GM12878 (cell line): ENCODE results near the gene XDH. TPM values are rescaled to one million over a fixed set of nuclear protein-coding genes. Genes with fewer than 3 reads are reported as not detected.

Experiments used
- ATAC-seq: fragments of 200-7000 bp; cut with Tn5 transposase; 3 replicates; pipeline ENCODE4 v1.9.1; 2020; ENCODE audit warnings: mild to moderate bottlenecking, moderate library complexity
- BruUV-seq: library from RNA; stranded (reverse); fragments of 400-500 nt; replicated peaks from 2 replicates; lab custom pipeline; 2021; lab: Mats Ljungman, UMichigan
- CTCF ChIA-PET: fragments of 300-600 bp; sonication (Branson Sonifier 250); formaldehyde crosslinking; extraction: SDS; loops from one replicate; lab custom pipeline; 2021; ENCODE audit warnings: inconsistent platforms; lab: Yijun Ruan, JAX
- POLR2A ChIA-PET: fragments of 350-600 bp; formaldehyde crosslinking; extraction: SDS; loops from one replicate; lab custom pipeline; 2021; ENCODE audit warnings: inconsistent platforms; lab: Charles Lee
- RAD21 ChIA-PET: fragments of 300-600 bp; sonication (Branson Sonifier 250); formaldehyde crosslinking; loops from one replicate; lab custom pipeline; 2023; ENCODE audit warnings: antibody characterized with exemption; ENCODE audit not compliant: unreplicated experiment; lab: Charles Lee
- SMC1A ChIA-PET: fragments of 300-600 bp; sonication (Branson Sonifier 250); formaldehyde crosslinking; loops from one replicate; lab custom pipeline; 2023; ENCODE audit not compliant: unreplicated experiment, uncharacterized antibody; lab: Charles Lee
- DNase-seq: peaks from one replicate; pipeline ENCODE4 v3.0.0-alpha.2; 2011; ENCODE audit warnings: low read depth, low spot score
- FAIRE-seq: peaks from 3 replicates; lab custom pipeline; 2011; peaks lifted over from hg19 to GRCh38; lab: Jason Lieb, UNC
- H2AFZ ChIP-seq: 2 replicates; pipeline ENCODE4 v1.6.0; 2011; ENCODE audit warnings: low read depth, low read length, control low read depth; ENCODE audit not compliant: control insufficient read depth
- H3K27ac ChIP-seq: 2 replicates; pipeline ENCODE4 v1.5.1; 2011; ENCODE audit warnings: control low read depth; ENCODE audit not compliant: control insufficient read depth, insufficient read depth
- H3K27me3 ChIP-seq, 2 experiments: replicated peaks in 1 of 2; 2 replicates each; pipeline versions ENCODE4 v1.6.0 to v1.6.1; 2011; ENCODE audit warnings: low read length in 1 of 2; ENCODE audit not compliant: control insufficient read depth in 2 of 2, insufficient read depth in 2 of 2
- H3K36me3 ChIP-seq, 2 experiments: 2 replicates each; pipeline ENCODE4 v1.5.1; 2011; ENCODE audit warnings: low read length in 1 of 2; ENCODE audit not compliant: control insufficient read depth in 2 of 2, insufficient read depth in 2 of 2
- H3K4me1 ChIP-seq: 2 replicates; pipeline ENCODE4 v1.6.1; 2011; ENCODE audit warnings: mild to moderate bottlenecking, low read length, moderate library complexity, mixed read lengths; ENCODE audit not compliant: control insufficient read depth, insufficient read depth
- H3K4me2 ChIP-seq: 2 replicates; pipeline ENCODE4 v1.6.0; 2011; ENCODE audit warnings: control low read depth; ENCODE audit not compliant: control insufficient read depth, insufficient read depth
- H3K4me3 ChIP-seq: fragments of 200-600 bp; sonication (generic); 2 replicates; pipeline ENCODE4 v1.5.1; 2016
- H3K79me2 ChIP-seq: 2 replicates; pipeline ENCODE4 v1.6.0; 2011; ENCODE audit warnings: low read length; ENCODE audit not compliant: control insufficient read depth, insufficient read depth
- H3K9ac ChIP-seq: 2 replicates; pipeline ENCODE4 v1.8.0; 2011; ENCODE audit warnings: low read length, control low read depth, mixed read lengths; ENCODE audit not compliant: control insufficient read depth, insufficient read depth
- H3K9me3 ChIP-seq: replicated peaks from 3 replicates; pipeline ENCODE4 v1.5.1; 2011; ENCODE audit warnings: mild to moderate bottlenecking, low read length; ENCODE audit not compliant: control insufficient read depth, insufficient read depth
- H4K20me1 ChIP-seq: 2 replicates; pipeline ENCODE4 v1.6.0; 2011; ENCODE audit not compliant: control insufficient read depth, insufficient read depth
- CEBPB ChIP-seq, 2 experiments: fragments of 150-350 bp in 1 of 2; IDR thresholded peaks; 2 replicates each; pipeline ENCODE4 v1.6.1; 2012 to 2014; ENCODE audit warnings: low read depth in 2 of 2, low read length in 2 of 2, borderline replicate concordance in 1 of 2, inconsistent platforms in 1 of 2
- EED ChIP-seq: sonication (generic); IDR thresholded peaks from 2 replicates; pipeline ENCODE4 v1.6.1; 2016; ENCODE audit warnings: antibody characterized with exemption, low read depth
- HDAC6 ChIP-seq: fragments of 200-600 bp; sonication (generic); IDR thresholded peaks from one replicate; pipeline ENCODE4 v1.8.0; 2017; ENCODE audit warnings: antibody characterized with exemption; ENCODE audit not compliant: unreplicated experiment
- IRF4 ChIP-seq: IDR thresholded peaks from 2 replicates; pipeline ENCODE4 v1.6.1; 2011; ENCODE audit warnings: low read depth, low read length
- SKIL ChIP-seq: fragments of 450-650 bp; IDR thresholded peaks from 2 replicates; pipeline ENCODE4 v1.6.1; 2017; ENCODE audit warnings: mild to moderate bottlenecking, low read depth, inconsistent platforms; ENCODE audit not compliant: poor library complexity, severe bottlenecking
- TAF1 ChIP-seq: IDR thresholded peaks from 2 replicates; pipeline ENCODE4 v1.6.1; 2011; ENCODE audit warnings: mild to moderate bottlenecking, low read depth, low read length, borderline replicate concordance
- TARDBP ChIP-seq: IDR thresholded peaks from 2 replicates; pipeline ENCODE4 v1.6.1; 2016; ENCODE audit warnings: borderline replicate concordance
- WGBS: methylation state at CpG from one replicate; pipeline ENCODE4 v1.1.6; 2016; ENCODE audit warnings: low lambda C conversion rate; ENCODE audit not compliant: insufficient replicate concordance, insufficient coverage; ENCODE audit errors: missing lambda C conversion rate; 5-methylcytosine and 5-hydroxymethylcytosine counted together
- in situ Hi-C: fragments of 300-500 bp; cut with MboI; formaldehyde crosslinking; loops from 9 replicates; pipeline ENCODE4 v1.14.3; 2018; ENCODE audit warnings: mixed read lengths
- intact Hi-C: fragments of 100-400 bp; cut with micrococcal nuclease; formaldehyde crosslinking; loops from one replicate; pipeline ENCODE4 v1.14.2; 2022; ENCODE audit not compliant: unreplicated experiment
- polyA plus RNA-seq, 11 experiments: library from polyadenylated mRNA; depleted of rRNA in 4 of 11; unstranded in 6 of 11; stranded (reverse) in 5 of 11; fragments of >200 nt; fragmentation: Nextera tagmentation in 4 of 11; fragmentation: Illumina TruSeq in 1 of 11; extraction: Ambion mirVana in 4 of 11; extraction: Trizol in 1 of 11; gene quantifications; 1 replicate in 1 of 11; 2 replicates in 10 of 11; pipeline versions ENCODE4 v1.2.1 to v1.2.3, GENCODE V29; 2011 to 2016; ENCODE audit warnings: inconsistent platforms in 2 of 11, missing spikeins in 2 of 11, low read depth in 1 of 11
- total RNA-seq, 4 experiments: library from RNA; depleted of rRNA in 3 of 4; stranded (reverse); fragments of >200 nt in 3 of 4; fragmentation: Illumina TruSeq in 1 of 4; extraction: Trizol in 1 of 4; gene quantifications; 2 replicates each; pipeline versions ENCODE4 v1.2.1 to v1.2.3, GENCODE V29; 2013 to 2021
- TF ChIP-seq, protein P1 (sequence below): fragments of 450-650 bp; IDR thresholded peaks from 2 replicates; pipeline ENCODE4 v1.6.1; 2017; ENCODE audit warnings: mild to moderate bottlenecking, moderate library complexity
- TF ChIP-seq, protein P2 (sequence below): fragments of 450-650 bp; formaldehyde crosslinking; IDR thresholded peaks from 2 replicates; pipeline ENCODE4 v1.4.0; 2020; ENCODE audit warnings: mild to moderate bottlenecking, moderate library complexity

Gene XDH
- total and polyA plus RNA-seq, 10 of the 15 experiments (the other 5 are each of a cell fraction or from before 2014, with no cell fraction given), result 0.01 TPM; not detected in 9

DNA sequence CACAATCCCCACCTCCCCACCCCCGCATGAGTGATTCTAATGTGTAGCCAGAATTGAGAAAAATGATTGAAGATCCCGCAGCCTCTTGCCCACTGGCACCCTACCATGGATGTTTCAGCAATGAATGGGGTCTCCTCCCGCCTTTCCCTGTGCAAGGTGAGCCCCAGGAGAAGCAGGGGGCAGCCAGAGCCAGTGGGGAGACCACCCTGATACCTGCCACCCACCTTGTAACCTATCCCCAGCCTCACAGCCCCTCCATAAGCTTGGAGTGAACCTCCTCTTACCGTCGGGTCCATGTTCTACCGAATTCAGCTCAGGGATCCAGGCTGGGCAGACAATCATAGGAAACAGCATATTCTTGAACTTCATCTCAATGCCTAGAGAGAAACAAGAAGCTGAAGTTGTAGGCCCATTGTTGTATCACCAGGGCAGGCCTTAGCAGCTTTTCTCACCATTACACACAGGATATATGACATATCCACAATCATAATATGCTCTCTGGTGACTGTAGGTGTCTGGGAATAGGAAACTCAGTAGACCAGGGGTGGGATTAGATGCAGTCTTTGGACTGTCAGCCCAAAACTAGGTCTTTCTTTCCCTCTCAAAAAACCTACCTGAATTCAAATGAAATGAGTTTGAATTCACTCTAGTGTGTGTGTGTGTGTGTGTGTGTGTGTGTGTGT is 30.9 kb downstream of the XDH start:
- RAD21 ChIA-PET, result interaction anchor here (1.1 to 1.4 kb wide), 2 partner anchors 9 to 49 kb away, joined by 3 to 4 read pairs; no protein-coding TSS in a partner anchor
- Histone ChIP-seq H3K4me3 (no peak overlapping the region), H4K20me1 (no peaks in the 10 kb centered on the region), H3K27ac (no peak overlapping the region), H3K9ac (no peak overlapping the region), H3K4me2 (no peak overlapping the region), H3K4me1 (no peaks in the 10 kb centered on the region), H3K9me3 (no peaks in the 10 kb centered on the region), H2AFZ (no peak overlapping the region), H3K79me2 (no peaks in the 10 kb centered on the region), H3K36me3 (no peaks in the 10 kb centered on the region), H3K27me3 (no peaks in the 10 kb centered on the region; a peak in 1 of 4 replicates)
- no TSS peak for BruUV-seq
- SMC1A ChIA-PET, result no interaction called here
- CTCF ChIA-PET, result interaction anchor here (2.2 kb wide), 1 partner anchor 140 kb away, joined by 7 read pairs; no protein-coding TSS in a partner anchor
- POLR2A ChIA-PET, result no interaction called here
- FAIRE-seq (no peak), ATAC-seq (no peak), DNase-seq (no peak)
- in situ Hi-C loops (no loop called here), intact Hi-C loops (no loop called here)
- WGBS, result 38% methylated on average over 6 of the region's 6 CpGs
- TF ChIP-seq EED, result no peak
- TF ChIP-seq IRF4, result no peak
- TF ChIP-seq SKIL, result no peak
- no peak for TF ChIP-seq TARDBP
- no peak for TF ChIP-seq HDAC6
- no peak for TF ChIP-seq CEBPB (IDR thresholded peaks at IDR 0.05; ENCODE audit: borderline replicate concordance in 1 of 2, low read depth in 2 of 2, low read length in 2 of 2)
- TF ChIP-seq, protein P1, sequence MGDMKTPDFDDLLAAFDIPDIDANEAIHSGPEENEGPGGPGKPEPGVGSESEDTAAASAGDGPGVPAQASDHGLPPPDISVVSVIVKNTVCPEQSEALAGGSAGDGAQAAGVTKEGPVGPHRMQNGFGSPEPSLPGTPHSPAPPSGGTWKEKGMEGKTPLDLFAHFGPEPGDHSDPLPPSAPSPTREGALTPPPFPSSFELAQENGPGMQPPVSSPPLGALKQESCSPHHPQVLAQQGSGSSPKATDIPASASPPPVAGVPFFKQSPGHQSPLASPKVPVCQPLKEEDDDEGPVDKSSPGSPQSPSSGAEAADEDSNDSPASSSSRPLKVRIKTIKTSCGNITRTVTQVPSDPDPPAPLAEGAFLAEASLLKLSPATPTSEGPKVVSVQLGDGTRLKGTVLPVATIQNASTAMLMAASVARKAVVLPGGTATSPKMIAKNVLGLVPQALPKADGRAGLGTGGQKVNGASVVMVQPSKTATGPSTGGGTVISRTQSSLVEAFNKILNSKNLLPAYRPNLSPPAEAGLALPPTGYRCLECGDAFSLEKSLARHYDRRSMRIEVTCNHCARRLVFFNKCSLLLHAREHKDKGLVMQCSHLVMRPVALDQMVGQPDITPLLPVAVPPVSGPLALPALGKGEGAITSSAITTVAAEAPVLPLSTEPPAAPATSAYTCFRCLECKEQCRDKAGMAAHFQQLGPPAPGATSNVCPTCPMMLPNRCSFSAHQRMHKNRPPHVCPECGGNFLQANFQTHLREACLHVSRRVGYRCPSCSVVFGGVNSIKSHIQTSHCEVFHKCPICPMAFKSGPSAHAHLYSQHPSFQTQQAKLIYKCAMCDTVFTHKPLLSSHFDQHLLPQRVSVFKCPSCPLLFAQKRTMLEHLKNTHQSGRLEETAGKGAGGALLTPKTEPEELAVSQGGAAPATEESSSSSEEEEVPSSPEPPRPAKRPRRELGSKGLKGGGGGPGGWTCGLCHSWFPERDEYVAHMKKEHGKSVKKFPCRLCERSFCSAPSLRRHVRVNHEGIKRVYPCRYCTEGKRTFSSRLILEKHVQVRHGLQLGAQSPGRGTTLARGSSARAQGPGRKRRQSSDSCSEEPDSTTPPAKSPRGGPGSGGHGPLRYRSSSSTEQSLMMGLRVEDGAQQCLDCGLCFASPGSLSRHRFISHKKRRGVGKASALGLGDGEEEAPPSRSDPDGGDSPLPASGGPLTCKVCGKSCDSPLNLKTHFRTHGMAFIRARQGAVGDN, result no peak
- no peak for TF ChIP-seq TAF1
- TF ChIP-seq, protein P2, sequence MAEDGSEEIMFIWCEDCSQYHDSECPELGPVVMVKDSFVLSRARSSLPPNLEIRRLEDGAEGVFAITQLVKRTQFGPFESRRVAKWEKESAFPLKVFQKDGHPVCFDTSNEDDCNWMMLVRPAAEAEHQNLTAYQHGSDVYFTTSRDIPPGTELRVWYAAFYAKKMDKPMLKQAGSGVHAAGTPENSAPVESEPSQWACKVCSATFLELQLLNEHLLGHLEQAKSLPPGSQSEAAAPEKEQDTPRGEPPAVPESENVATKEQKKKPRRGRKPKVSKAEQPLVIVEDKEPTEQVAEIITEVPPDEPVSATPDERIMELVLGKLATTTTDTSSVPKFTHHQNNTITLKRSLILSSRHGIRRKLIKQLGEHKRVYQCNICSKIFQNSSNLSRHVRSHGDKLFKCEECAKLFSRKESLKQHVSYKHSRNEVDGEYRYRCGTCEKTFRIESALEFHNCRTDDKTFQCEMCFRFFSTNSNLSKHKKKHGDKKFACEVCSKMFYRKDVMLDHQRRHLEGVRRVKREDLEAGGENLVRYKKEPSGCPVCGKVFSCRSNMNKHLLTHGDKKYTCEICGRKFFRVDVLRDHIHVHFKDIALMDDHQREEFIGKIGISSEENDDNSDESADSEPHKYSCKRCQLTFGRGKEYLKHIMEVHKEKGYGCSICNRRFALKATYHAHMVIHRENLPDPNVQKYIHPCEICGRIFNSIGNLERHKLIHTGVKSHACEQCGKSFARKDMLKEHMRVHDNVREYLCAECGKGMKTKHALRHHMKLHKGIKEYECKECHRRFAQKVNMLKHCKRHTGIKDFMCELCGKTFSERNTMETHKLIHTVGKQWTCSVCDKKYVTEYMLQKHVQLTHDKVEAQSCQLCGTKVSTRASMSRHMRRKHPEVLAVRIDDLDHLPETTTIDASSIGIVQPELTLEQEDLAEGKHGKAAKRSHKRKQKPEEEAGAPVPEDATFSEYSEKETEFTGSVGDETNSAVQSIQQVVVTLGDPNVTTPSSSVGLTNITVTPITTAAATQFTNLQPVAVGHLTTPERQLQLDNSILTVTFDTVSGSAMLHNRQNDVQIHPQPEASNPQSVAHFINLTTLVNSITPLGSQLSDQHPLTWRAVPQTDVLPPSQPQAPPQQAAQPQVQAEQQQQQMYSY (CRISPR knock-in tag), result no peak
